GM12875 (cell line): ENCODE results near the gene ARRDC4.

Source experiments
- H3K4me3 ChIP-seq: one replicate; pipeline ENCODE4 v1.5.1; 2011; ENCODE audit warnings: low read depth, low read length, control low read depth
- CTCF ChIP-seq: IDR thresholded peaks from 2 replicates; pipeline ENCODE4 v1.5.1; 2011; ENCODE audit warnings: low read depth, mild to moderate bottlenecking, control low read depth, inconsistent platforms, low read length, moderate library complexity, borderline replicate concordance; ENCODE audit not compliant: insufficient read depth

ARRDC4 gene

GRCh38 chr15:97963779-97964178 is 3.3 kb downstream of the ARRDC4 start:
- no peak overlapping the region for H3K4me3 ChIP-seq
- no peak for TF ChIP-seq CTCF

GRCh38 chr15:97966246-97966645 is 5.7 kb downstream of the ARRDC4 start:
- H3K4me3 ChIP-seq: no peak overlapping the region
- no peak for TF ChIP-seq CTCF

- no peak overlapping the region for H3K4me3 ChIP-seq
- TF ChIP-seq CTCF: no peak
Measured at GRCh38 chr15:97966924-97967620, 6.6 kb downstream of the ARRDC4 start.

- H3K4me3 ChIP-seq: no peak overlapping the region
- TF ChIP-seq CTCF: no peak
Measured at GRCh38 chr15:97967881-97968280, 7.4 kb downstream of the ARRDC4 start.

GRCh38 chr15:97968380-97968779 is 7.9 kb downstream of the ARRDC4 start:
- no peak for TF ChIP-seq CTCF
- H3K4me3 ChIP-seq: no peak overlapping the region

- H3K4me3 ChIP-seq: no peak overlapping the region
- no peak for TF ChIP-seq CTCF
Measured at GRCh38 chr15:97972366-97972765, 11.9 kb downstream of the ARRDC4 start.

- no peak for TF ChIP-seq CTCF
- no peak overlapping the region for H3K4me3 ChIP-seq
Measured at GRCh38 chr15:97976129-97976528, 15.6 kb downstream of the ARRDC4 start.
